HUES48 (cell line): ENCODE data around the gene GRPEL2.

Experiments used
- H3K27ac ChIP-seq: one replicate; pipeline ENCODE4 v1.7.0; 2013; ENCODE audit warnings: low read depth, low read length, inconsistent platforms
- H3K27me3 ChIP-seq: 2 replicates; pipeline ENCODE4 v1.6.1; 2013; ENCODE audit warnings: mild to moderate bottlenecking, low read length; ENCODE audit not compliant: control insufficient read depth, insufficient read depth
- H3K36me3 ChIP-seq: 2 replicates; pipeline ENCODE4 v1.6.1; 2013; ENCODE audit warnings: low read length; ENCODE audit not compliant: control insufficient read depth, insufficient read depth
- H3K4me1 ChIP-seq: 2 replicates; pipeline ENCODE4 v1.6.1; 2013; ENCODE audit warnings: mild to moderate bottlenecking, low read length; ENCODE audit not compliant: control insufficient read depth, insufficient read depth
- H3K4me3 ChIP-seq: 2 replicates; pipeline ENCODE4 v1.5.1; 2013; ENCODE audit warnings: mild to moderate bottlenecking, low read depth, low read length
- H3K9ac ChIP-seq: 2 replicates; pipeline ENCODE4 v1.6.1; 2013; ENCODE audit warnings: mild to moderate bottlenecking, low read depth, low read length, moderate library complexity
- H3K9me3 ChIP-seq: 2 replicates; pipeline ENCODE4 v1.6.1; 2013; ENCODE audit warnings: low read length; ENCODE audit not compliant: control insufficient read depth, insufficient read depth

Gene GRPEL2

DNA sequence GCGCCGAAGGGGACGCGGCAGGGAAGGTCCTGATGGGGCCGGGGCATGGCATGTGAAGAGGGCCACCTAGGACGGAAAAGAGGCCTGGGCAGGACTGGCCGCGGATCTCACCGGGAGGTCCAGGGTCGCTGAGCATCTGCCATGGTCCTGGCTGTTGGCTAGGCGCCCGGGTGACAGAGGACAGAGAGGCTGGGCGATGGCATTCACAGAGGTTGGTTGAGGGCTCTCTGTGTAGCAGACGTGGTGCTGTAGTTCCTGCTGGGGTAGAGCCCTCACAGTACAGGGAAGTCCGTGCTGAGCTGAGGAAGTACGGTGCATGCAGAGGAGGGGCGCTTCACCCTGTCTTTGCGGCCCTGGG, 13.0 kb downstream of the GRPEL2 start:
- peak overlapping the region; percentile 87 for H3K4me3 ChIP-seq
- H3K27ac ChIP-seq = peak overlapping the region; percentile 5
- no peaks in the 10 kb centered on the region for H3K9me3 ChIP-seq
- H3K27me3 ChIP-seq = no peaks in the 10 kb centered on the region
- peak overlapping the region; percentile 26 for H3K9ac ChIP-seq
- H3K4me1 ChIP-seq = no peaks in the 10 kb centered on the region
- peaks cover 23% of the 10 kb centered on the region for H3K36me3 ChIP-seq

DNA sequence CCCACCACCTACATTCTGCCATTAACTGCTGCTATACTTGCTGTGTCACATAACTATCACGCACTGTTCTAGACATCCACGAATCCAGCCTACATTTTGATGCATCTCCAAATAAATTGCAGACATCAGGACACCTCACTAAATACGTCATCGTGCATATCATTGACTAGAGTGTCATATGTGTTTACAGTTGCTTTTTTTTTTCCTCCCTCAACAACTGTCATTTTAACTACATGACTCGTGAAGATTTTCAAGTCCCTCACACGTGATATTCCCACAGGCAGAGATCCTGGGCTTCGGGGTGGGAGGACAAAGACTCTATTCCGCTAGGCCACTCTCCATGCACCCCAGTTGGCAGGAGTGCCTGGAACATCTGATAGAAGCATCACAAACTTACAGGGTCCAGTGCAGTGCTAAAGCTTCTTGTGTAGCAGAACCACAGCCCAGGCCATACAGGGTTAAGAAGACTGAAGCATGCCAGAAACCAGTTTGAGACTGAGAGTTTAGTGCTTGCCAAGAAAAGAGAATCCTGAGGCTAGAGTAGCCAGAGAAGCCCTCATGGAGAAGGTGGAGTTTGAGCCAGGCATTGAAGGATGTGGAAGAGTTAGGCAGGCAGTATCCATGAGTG, 13.7 kb downstream of the GRPEL2 start:
- Histone ChIP-seq H3K4me3 (peak overlapping the region; percentile 87; the same call in 1 of the 2 replicates), H3K36me3 (peaks cover 15% of the 10 kb centered on the region), H3K9ac (no peak overlapping the region), H3K27me3 (no peaks in the 10 kb centered on the region), H3K27ac (no peak overlapping the region), H3K4me1 (no peaks in the 10 kb centered on the region), H3K9me3 (no peaks in the 10 kb centered on the region)

GRCh38 chr5:149360272-149360671, 15.0 kb downstream of the GRPEL2 start:
- no peaks in the 10 kb centered on the region for H3K9me3 ChIP-seq
- H3K27me3 ChIP-seq = no peaks in the 10 kb centered on the region
- no peak overlapping the region for H3K27ac ChIP-seq
- H3K4me1 ChIP-seq = no peaks in the 10 kb centered on the region
- no peak overlapping the region for H3K9ac ChIP-seq
- H3K36me3 ChIP-seq = peaks cover 6% of the 10 kb centered on the region; the same call in 1 of the 2 replicates
- H3K4me3 ChIP-seq = no peak overlapping the region

DNA sequence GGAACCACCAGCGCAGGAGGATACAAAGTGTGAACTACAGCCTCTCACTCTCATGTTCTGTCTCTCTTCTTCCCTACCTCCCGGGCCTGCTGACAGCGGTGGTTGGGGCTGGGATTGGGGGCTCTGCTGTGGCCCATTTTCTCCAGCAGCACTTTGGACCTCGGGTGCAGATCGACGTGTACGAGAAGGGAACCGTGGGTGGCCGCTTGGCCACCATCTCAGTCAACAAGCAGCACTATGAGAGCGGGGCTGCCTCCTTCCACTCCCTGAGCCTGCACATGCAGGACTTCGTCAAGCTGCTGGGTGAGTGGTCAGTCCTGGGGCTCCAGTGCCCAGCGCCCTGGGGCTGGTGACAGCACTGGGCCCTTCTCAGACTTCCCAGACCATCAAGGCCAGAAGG, 17.2 kb downstream of the GRPEL2 start:
- H3K27ac ChIP-seq = no peak overlapping the region
- H3K9ac ChIP-seq = no peak overlapping the region
- H3K9me3 ChIP-seq = no peaks in the 10 kb centered on the region
- no peaks in the 10 kb centered on the region for H3K36me3 ChIP-seq
- H3K4me3 ChIP-seq = no peak overlapping the region
- no peaks in the 10 kb centered on the region for H3K4me1 ChIP-seq
- no peaks in the 10 kb centered on the region for H3K27me3 ChIP-seq

GRCh38 chr5:149363358-149363757, 18.1 kb downstream of the GRPEL2 start:
- Histone ChIP-seq H3K27ac (no peak overlapping the region), H3K4me1 (no peaks in the 10 kb centered on the region), H3K4me3 (no peak overlapping the region), H3K9ac (no peak overlapping the region), H3K27me3 (no peaks in the 10 kb centered on the region), H3K9me3 (no peaks in the 10 kb centered on the region), H3K36me3 (0 out of 2 replicates have a peak, but pooled peaks cover 2% of the 10 kb centered on the region)

DNA sequence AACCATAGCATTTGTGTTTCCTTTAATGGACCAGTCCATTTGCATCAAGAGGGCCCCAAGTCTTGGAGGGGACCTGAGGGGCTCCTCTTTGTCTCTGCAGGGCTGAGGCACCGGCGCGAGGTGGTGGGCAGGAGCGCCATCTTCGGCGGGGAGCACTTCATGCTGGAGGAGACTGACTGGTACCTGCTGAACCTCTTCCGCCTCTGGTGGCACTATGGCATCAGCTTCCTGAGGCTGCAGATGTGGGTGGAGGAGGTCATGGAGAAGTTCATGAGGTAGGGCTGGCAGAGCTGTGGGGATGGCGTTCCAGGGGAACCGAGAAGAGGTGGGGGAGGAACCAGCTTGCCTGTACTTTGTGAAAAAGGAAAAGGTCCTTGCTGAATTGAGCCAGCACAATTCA, 18.6 kb downstream of the GRPEL2 start:
- Histone ChIP-seq H3K27ac (no peak overlapping the region), H3K4me1 (no peaks in the 10 kb centered on the region), H3K36me3 (0 out of 2 replicates have a peak, but pooled peaks cover 4% of the 10 kb centered on the region), H3K9me3 (no peaks in the 10 kb centered on the region), H3K9ac (no peak overlapping the region), H3K27me3 (no peaks in the 10 kb centered on the region), H3K4me3 (no peak overlapping the region)

DNA sequence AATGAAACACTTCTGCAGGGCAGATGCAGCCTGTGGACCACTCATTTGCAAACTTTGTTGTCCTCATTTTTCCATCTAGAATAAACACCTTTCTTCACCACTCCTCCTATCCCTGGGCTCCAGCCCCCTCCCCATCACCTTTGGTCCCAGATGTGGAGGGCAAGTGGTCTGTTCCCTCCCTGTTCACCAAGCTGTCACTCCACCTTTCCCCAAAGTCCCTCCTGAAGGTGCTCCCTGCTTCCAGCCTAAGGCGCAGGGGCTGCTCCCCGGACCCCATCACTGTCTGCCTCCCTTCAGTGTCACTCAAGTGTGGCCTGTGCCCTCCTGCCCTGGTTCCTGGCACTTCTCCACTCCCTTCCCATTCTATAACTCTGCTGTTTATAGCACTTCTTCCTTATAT, 19.4 kb downstream of the GRPEL2 start:
- Histone ChIP-seq H3K4me3 (no peak overlapping the region), H3K9me3 (no peaks in the 10 kb centered on the region), H3K36me3 (0 out of 2 replicates have a peak, but pooled peaks cover 4% of the 10 kb centered on the region), H3K27me3 (no peaks in the 10 kb centered on the region), H3K9ac (no peak overlapping the region), H3K4me1 (no peaks in the 10 kb centered on the region), H3K27ac (no peak overlapping the region)

- Histone ChIP-seq H3K36me3 (0 out of 2 replicates have a peak, but pooled peaks cover 4% of the 10 kb centered on the region), H3K4me1 (no peaks in the 10 kb centered on the region), H3K27me3 (no peaks in the 10 kb centered on the region), H3K9me3 (no peaks in the 10 kb centered on the region), H3K4me3 (no peak overlapping the region), H3K9ac (no peak overlapping the region), H3K27ac (no peak overlapping the region)
Measured at GRCh38 chr5:149365418-149365817, 20.1 kb downstream of the GRPEL2 start.

DNA sequence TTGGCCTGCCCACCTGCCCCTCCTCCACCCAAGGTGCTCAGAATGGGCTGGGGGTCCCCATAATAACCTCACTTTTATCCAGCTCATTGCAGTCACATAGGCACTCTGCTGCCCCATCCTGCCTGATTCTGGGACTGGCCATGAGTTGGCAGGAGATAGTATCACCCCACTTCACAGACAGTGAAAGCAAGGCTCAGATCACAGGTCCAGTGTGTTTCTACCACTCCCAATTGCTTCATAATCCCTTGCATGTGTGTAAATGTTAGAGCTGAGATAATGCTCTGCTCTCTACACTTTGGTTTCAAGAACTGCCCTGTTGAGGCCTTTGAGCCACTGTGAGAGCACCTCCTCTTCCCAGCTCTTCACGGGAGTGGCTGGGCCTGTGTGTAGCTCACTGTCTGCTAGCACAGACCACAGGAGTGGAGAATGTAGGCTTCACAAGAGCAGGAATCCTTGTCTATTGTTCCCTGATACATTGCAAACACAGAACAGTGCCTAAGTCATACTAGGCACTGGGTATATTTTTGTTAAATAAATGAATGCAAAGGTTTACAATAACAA, 20.9 kb downstream of the GRPEL2 start:
- no peaks in the 10 kb centered on the region for H3K27me3 ChIP-seq
- no peaks in the 10 kb centered on the region for H3K4me1 ChIP-seq

GRCh38 chr5:149367249-149367971, 22.1 kb downstream of the GRPEL2 start:
- no peak overlapping the region for H3K4me3 ChIP-seq
- H3K9me3 ChIP-seq = no peaks in the 10 kb centered on the region
- H3K27ac ChIP-seq = no peak overlapping the region
- no peak overlapping the region for H3K9ac ChIP-seq
- H3K27me3 ChIP-seq = no peaks in the 10 kb centered on the region
- H3K4me1 ChIP-seq = no peaks in the 10 kb centered on the region
- H3K36me3 ChIP-seq = 0 out of 2 replicates have a peak, but pooled peaks cover 4% of the 10 kb centered on the region

More for the DNA sequence above, 20.9 kb downstream of the GRPEL2 start:
- Histone ChIP-seq H3K27ac (no peak overlapping the region), H3K4me3 (no peak overlapping the region), H3K9me3 (no peaks in the 10 kb centered on the region), H3K9ac (no peak overlapping the region), H3K36me3 (0 out of 2 replicates have a peak, but pooled peaks cover 4% of the 10 kb centered on the region)
